GM12864 (cell line): Measurements from ENCODE around the gene HAT1.

Source experiments
- DNase-seq: peaks from one replicate; pipeline ENCODE4 v3.0.0-alpha.2; 2011; ENCODE audit warnings: low read depth
- H3K4me3 ChIP-seq: 2 replicates; pipeline ENCODE4 v1.5.1; 2011; ENCODE audit warnings: mild to moderate bottlenecking, low read depth, low read length, control low read depth
- CTCF ChIP-seq: IDR thresholded peaks from 2 replicates; pipeline ENCODE4 v1.5.1; 2011; ENCODE audit warnings: low read depth, mild to moderate bottlenecking, moderate library complexity, low read length, control low read depth, inconsistent platforms; ENCODE audit errors: missing control alignments

HAT1 gene

DNA sequence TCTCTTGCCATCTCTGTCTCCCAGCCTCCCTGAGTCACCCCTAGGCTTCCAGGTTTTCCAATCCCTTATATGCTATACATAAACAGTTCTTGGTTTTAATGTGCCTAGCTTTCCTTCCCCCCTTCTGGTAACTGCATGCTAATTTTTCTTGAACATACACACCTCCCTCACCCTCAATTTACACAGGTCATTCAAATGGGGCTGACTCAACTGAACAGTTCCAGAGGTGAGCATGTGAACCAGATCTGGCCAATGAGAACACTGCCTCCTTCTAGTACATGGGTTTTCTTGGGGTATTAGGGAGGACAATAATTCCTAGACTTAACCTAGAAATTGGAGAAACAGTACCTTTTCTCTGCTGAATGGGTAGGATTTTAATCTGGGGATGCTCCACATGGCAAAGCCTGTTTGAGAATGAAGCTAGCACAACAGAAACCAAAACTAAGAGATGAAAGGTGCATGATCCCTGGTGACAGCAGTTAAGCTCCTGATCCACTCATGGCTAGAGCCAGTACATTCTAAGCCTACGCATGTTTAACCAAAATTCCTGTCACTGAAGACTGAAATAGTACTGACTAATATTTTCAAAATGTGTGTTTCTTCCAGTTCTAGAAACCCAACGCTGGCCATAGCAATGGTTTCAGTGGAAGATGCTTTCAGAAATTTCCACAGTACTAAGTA, 40.0 kb upstream of the HAT1 start:
- no peak overlapping the region for H3K4me3 ChIP-seq
- DNase-seq: no peak
- TF ChIP-seq CTCF: no peak

GRCh38 chr2:171883275-171883893, 38.9 kb upstream of the HAT1 start:
- no peak for DNase-seq
- H3K4me3 ChIP-seq: no peak overlapping the region
- TF ChIP-seq CTCF: no peak

DNA sequence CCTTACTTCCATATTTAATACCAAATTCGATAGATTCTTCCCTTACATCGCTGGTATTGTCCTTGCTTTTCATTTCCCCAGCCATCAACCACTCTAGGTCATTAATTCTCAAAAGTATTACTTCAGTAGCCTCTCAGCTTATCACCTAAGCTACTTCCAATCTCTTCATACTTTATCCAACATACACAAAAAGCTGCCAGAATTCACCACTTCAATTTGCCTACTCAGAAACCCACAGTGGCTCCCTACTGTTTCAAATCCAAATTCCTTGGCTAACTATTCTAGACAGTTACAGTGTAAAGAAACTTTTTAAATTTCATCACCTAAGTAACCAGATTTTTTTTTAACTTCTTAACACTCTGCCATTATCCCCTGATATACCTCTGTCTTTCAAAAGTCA, 32.9 kb upstream of the HAT1 start:
- TF ChIP-seq CTCF: no peak
- no peak for DNase-seq
- no peak overlapping the region for H3K4me3 ChIP-seq

GRCh38 chr2:171889808-171890207, 32.5 kb upstream of the HAT1 start:
- TF ChIP-seq CTCF: no peak
- H3K4me3 ChIP-seq: no peak overlapping the region
- no peak for DNase-seq

DNA sequence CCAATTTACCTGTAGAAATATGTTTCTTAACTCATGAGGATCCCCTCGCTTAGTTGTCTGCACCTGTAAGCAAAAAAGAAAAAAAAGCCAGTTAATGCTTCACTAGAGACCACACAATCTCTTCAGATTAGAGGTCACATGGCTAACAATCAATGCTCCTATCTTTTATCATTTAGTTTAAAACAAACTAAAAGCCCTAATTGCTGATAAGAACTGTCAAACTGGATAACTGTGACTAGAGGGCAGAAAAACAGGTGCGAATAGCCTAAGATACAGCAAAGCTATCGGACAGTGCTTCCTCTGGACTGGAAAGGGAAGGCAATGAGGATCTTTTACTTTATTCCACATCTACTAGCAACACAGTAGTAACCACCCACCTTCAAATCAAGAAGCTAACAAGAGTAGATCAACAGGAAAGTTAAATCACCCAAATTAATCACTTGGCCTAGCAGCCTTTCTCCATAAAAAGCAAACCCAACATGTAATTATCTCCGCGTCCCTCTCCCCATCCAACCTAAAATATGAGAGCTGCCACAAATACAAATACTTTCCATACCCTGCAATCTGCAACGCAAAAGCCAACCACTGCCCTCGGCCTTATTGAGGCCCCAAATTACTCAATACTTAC, 29.0 kb upstream of the HAT1 start:
- no peak for DNase-seq
- TF ChIP-seq CTCF: no peak

DNA sequence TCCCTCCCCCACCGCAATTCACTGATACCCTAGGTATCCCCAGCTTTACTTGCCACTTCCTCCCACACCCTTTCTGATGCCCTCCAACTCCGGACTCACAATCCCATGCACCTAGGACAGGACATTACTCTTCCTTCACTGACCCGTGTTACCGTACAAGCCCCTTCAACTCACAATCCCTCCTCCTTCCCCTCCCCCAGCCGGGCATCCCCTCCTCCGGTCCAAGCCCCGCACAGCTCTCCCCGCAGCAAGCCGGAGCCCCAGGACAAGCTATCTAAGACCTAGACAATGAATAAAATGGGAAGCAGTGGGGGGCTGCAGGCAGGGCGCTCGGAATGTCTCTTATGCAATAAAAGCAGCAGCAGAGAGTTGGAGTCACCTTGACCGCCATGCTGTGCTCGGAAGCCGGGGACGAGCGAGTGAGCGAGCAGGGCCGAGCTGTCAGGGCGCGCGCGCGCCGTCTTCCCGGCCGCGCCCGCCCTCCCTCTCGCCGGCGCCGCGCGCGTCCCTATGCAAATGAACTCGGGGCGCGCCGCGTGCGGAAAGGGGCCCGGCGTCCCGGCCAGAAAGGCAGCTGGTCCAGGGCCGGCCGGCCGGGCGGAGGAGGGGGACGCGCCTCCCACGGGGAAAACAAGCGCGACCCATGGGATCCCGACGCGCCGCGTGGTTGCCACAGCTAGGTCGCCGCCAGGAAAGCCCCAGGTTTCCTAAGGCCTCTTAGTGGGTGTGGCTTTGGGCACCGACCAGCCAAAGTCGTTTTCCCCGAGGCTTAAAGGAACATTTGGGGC, 28.2 kb upstream of the HAT1 start, which contains the start of gene SLC25A12:
Gene SLC25A12 (minus strand): TSS at position 421 of the 788 bp plus-strand sequence. CDS start 30 bp downstream, at position 391.
- H3K4me3 ChIP-seq: peak within 1 kb of the TSS; percentile 87
- peak; percentile 46 for DNase-seq
- TF ChIP-seq CTCF: no peak

More for the DNA sequence above, 29.0 kb upstream of the HAT1 start:
- peak overlapping the region; percentile 87 for H3K4me3 ChIP-seq
